D721Med (cell line): Measurements from ENCODE around the gene PLA2G4A.

ENCODE experiments used
- DNase-seq: peaks from one replicate; pipeline ENCODE4 v3.0.0; 2011; ENCODE audit warnings: low spot score; ENCODE audit not compliant: insufficient read length
- FAIRE-seq: peaks from 2 replicates; lab custom pipeline; 2011; peaks lifted over from hg19 to GRCh38; lab: Jason Lieb, UNC
- TF ChIP-seq, protein P1 (sequence below): IDR thresholded peaks from 2 replicates; pipeline ENCODE4 v1.5.1; 2012; ENCODE audit warnings: mild to moderate bottlenecking, control low read depth; ENCODE audit not compliant: insufficient read depth; ENCODE audit errors: missing control alignments

Gene PLA2G4A

DNA sequence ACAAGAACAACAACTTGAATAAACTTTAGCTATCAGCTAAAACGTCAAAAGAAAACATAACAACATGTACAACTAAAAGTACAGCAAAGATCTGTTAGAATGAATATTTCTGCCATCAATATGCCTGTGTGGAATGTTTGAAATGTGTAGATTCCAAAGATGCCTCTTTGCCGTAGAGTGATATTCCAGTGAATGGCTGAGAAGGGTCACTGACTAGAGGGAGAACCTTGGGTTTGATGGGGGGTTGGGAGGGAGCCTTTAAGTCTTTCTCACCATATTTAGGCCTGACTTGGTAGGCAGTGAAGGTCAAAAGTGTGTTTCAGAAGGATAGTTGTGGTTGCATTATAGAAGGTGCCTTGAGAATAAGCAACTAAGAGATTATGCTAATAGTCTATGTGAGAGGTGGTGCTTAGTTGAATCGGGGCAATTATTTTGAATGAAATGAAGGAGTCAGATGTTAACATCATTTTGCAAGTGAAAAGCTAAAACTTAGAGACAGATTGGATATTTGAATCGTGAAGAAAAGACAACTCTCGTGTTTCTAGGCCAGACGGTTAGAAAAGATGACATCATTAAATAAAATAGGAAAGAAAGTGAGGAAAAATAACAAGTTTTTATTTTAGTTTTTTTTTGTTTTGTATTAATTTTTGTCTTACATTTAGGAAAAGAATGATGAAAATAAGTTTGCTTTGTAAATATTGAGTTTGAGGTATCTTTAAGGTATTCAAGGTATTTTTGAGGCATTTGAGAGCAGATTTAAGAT is 53.8 kb downstream of the PLA2G4A start:
- TF ChIP-seq, protein P1, sequence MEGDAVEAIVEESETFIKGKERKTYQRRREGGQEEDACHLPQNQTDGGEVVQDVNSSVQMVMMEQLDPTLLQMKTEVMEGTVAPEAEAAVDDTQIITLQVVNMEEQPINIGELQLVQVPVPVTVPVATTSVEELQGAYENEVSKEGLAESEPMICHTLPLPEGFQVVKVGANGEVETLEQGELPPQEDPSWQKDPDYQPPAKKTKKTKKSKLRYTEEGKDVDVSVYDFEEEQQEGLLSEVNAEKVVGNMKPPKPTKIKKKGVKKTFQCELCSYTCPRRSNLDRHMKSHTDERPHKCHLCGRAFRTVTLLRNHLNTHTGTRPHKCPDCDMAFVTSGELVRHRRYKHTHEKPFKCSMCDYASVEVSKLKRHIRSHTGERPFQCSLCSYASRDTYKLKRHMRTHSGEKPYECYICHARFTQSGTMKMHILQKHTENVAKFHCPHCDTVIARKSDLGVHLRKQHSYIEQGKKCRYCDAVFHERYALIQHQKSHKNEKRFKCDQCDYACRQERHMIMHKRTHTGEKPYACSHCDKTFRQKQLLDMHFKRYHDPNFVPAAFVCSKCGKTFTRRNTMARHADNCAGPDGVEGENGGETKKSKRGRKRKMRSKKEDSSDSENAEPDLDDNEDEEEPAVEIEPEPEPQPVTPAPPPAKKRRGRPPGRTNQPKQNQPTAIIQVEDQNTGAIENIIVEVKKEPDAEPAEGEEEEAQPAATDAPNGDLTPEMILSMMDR, result no peak
- DNase-seq (no peak), FAIRE-seq (no peak)

DNA sequence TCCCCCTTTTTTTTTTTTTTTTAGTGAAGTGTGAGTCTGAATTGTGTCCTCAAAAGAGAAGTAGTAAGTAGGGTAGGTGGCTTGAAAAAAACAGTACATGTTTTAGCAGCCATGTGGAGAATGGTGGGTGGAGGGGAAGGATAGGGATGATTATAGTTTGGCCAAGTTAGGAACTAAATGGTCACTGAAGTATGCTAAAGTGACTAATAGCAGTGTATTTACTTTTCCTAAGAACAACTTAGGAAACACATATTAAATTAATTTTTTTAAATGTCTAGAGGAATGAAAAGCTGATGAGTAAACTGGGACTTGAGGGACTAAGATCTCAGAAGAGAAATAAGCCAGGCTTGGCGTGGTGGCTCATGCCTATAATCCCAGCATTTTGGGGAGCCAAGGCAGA is 55.5 kb downstream of the PLA2G4A start:
- DNase-seq, result no peak
- TF ChIP-seq, protein P1, result no peak
- FAIRE-seq, result no peak

DNA sequence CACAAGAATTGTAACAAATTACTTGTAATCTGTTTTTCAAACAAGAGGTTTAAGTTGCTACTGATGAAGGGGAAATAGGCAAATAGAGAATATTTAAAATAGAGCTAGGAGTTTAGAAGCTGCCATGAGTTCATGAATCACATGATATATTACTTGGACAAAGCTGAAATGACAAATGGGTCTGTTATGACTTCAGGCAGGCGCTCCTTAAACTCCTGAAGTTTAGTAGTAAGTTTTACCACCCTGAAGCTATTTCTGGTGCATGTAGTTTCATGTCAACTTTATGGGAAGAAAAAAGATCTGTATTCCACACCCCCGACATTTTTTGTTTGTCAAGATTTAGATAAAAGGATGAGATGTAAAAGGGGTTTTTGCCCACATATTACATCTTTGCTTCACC is 58.5 kb downstream of the PLA2G4A start:
- FAIRE-seq, result peak; percentile 16
- TF ChIP-seq, protein P1, result no peak
- DNase-seq, result no peak

DNA sequence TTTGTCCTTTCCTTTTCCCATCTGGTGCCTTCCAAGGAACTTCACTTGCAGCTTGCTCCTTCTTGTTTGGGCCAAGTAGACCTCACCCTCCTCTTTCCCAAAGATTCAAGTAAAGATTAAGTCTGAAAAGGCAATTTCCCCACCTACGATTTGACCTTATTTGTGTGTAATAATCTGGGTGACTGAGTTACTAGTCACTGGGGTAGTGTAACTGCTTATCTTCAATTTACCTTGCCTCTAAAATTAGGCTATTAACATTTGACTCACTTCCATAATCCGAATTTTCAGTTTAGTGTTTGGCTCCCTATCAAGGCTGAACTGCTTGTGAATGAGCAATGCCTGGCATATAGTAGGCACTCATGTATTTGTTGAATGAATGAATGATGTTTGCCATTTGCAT is 59.6 kb downstream of the PLA2G4A start:
- no peak for DNase-seq
- no peak for FAIRE-seq
- TF ChIP-seq, protein P1, result no peak

DNA sequence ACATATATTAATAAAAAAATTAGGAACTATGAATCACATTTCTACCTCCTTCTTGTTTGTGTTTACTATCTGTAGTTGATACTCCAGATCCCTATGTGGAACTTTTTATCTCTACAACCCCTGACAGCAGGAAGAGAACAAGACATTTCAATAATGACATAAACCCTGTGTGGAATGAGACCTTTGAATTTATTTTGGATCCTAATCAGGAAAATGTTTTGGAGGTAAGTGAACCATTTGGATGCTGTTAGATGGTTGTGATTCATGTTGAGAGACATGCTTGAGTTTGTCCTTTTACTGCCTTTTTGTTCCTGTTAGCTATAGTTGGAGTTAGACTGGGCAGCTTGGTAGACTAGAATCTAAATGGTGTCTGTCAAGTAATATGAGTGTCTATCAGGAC is 64.2 kb downstream of the PLA2G4A start:
- DNase-seq (no peak), FAIRE-seq (peak; percentile 86)
- TF ChIP-seq, protein P1, result no peak

DNA sequence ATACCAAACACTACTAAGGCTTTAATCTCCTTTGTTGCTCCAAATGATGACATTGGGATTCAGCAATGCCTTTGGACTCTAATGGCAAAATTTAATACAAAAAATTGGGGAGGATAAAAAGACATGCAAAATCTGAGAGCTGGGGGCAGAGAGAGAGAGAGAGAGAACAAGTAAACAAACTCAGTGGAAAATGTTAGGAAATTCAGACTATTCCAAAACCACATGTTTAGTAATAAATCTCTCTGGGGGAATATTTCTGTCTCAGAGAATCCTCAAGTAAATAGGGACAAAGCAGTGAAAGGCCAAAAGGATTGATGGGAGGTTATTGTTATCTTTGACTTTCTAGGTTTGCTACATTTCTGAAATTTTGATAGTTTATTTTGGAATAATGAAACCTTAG is 65.7 kb downstream of the PLA2G4A start:
- TF ChIP-seq, protein P1, result no peak
- no peak for DNase-seq
- FAIRE-seq, result no peak

DNA sequence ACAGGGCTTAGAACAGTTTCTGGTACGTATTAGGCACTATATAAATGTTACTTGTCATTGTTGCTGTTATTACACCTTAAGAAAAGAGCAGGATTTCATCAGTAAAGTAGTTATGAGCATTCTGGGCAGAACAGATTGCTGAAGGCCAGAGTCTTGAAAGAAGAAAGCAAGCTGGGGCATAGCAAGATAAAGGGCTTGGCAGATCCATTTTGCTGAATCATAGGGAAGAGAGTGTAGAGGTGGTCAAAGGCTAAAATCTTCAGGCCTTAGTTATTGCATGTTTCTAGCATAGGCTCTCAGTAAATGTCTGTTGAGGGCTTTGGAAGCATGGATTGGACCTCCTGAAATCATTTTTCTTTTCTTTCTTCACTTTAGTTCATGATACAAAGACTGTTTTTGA is 67.5 kb downstream of the PLA2G4A start:
- DNase-seq (no peak), FAIRE-seq (peak; percentile 44)
- TF ChIP-seq, protein P1, result no peak
